PC-3 (cell line): Measurements from ENCODE around the gene RELL1. TPM values are rescaled to one million over a fixed set of nuclear protein-coding genes. Genes with fewer than 3 reads are reported as not detected.

Experiments used
- ATAC-seq: fragments of 200-7000 bp; cut with Tn5 transposase; 2 replicates; pipeline ENCODE4 v1.9.1; 2020; ENCODE audit warnings: mild to moderate bottlenecking, moderate library complexity
- BruUV-seq: library from RNA; stranded (reverse); fragments of 400-500 nt; replicated peaks from 2 replicates; lab custom pipeline; 2021; lab: Mats Ljungman, UMichigan
- CTCF ChIA-PET: fragments of 300-600 bp; sonication (Branson Sonifier 250); formaldehyde crosslinking; loops from one replicate; lab custom pipeline; 2022; ENCODE audit warnings: antibody characterized with exemption; lab: Charles Lee
- POLR2A ChIA-PET: fragments of 300-600 bp; sonication (Branson Sonifier 250); formaldehyde crosslinking; loops from one replicate; lab custom pipeline; 2022; ENCODE audit warnings: antibody characterized with exemption; ENCODE audit not compliant: unreplicated experiment; lab: Charles Lee
- DNase-seq: peaks from one replicate; pipeline ENCODE4 v3.0.0-alpha.2; 2015
- H2AFZ ChIP-seq: fragments of 300-600 bp; sonication (generic); 2 replicates; pipeline ENCODE4 v1.6.0; 2016; ENCODE audit warnings: antibody characterized with exemption, low read length
- H3F3A ChIP-seq: fragments of 300-600 bp; sonication (generic); one replicate; pipeline ENCODE4 v1.6.0; 2017; ENCODE audit warnings: antibody characterized with exemption, low read length, control low read depth, mild to moderate bottlenecking; ENCODE audit not compliant: unreplicated experiment
- H3K27ac ChIP-seq: fragments of 300-600 bp; sonication (generic); 2 replicates; pipeline ENCODE4 v1.5.1; 2016; ENCODE audit warnings: mild to moderate bottlenecking, low read length
- H3K27me3 ChIP-seq: fragments of 300-600 bp; sonication (generic); 2 replicates; pipeline ENCODE4 v1.6.1; 2016; ENCODE audit warnings: low read length, mixed read lengths
- H3K36me3 ChIP-seq: fragments of 300-600 bp; sonication (generic); 2 replicates; pipeline ENCODE4 v1.6.1; 2016; ENCODE audit warnings: low read depth, mixed run types, low read length, mixed read lengths
- H3K4me1 ChIP-seq: fragments of 300-600 bp; sonication (generic); 2 replicates; pipeline ENCODE4 v1.5.1; 2016; ENCODE audit warnings: low read length; ENCODE audit not compliant: insufficient read depth
- H3K4me2 ChIP-seq: fragments of 300-600 bp; sonication (generic); 2 replicates; pipeline ENCODE4 v1.6.0; 2016; ENCODE audit warnings: low read length
- H3K4me3 ChIP-seq: fragments of 300-600 bp; sonication (generic); 2 replicates; pipeline ENCODE4 v1.5.1; 2016; ENCODE audit warnings: mild to moderate bottlenecking, low read length, mixed read lengths
- H3K79me2 ChIP-seq: fragments of 300-600 bp; sonication (generic); 2 replicates; pipeline ENCODE4 v1.6.1; 2017; ENCODE audit warnings: low read length, mixed read lengths
- H3K9ac ChIP-seq: fragments of 300-600 bp; sonication (generic); 2 replicates; pipeline ENCODE4 v1.6.0; 2016; ENCODE audit warnings: mild to moderate bottlenecking, low read length
- H3K9me2 ChIP-seq: fragments of 300-600 bp; sonication (generic); replicated peaks from 2 replicates; pipeline ENCODE4 v1.6.1; 2016; ENCODE audit warnings: mixed run types, low read length, mixed read lengths
- H3K9me3 ChIP-seq: fragments of 300-600 bp; sonication (generic); 2 replicates; pipeline ENCODE4 v1.6.1; 2016; ENCODE audit warnings: low read length, mixed read lengths
- H4K20me1 ChIP-seq: fragments of 300-600 bp; sonication (generic); 2 replicates; pipeline ENCODE4 v1.6.1; 2016; ENCODE audit warnings: low read length, mixed read lengths
- EZH2 ChIP-seq: fragments of 300-600 bp; sonication (generic); IDR thresholded peaks from one replicate; pipeline ENCODE4 v1.6.1; 2017; ENCODE audit warnings: antibody characterized with exemption, mild to moderate bottlenecking, low read length; ENCODE audit not compliant: unreplicated experiment
- EZH2phosphoT487 ChIP-seq: fragments of 300-600 bp; sonication (generic); IDR thresholded peaks from 2 replicates; pipeline ENCODE4 v1.6.1; 2018; ENCODE audit warnings: mild to moderate bottlenecking, antibody characterized with exemption, low read length, borderline replicate concordance
- intact Hi-C: fragments of 100-400 bp; cut with micrococcal nuclease; formaldehyde crosslinking; loops from 2 replicates; pipeline ENCODE4 v1.9.0; 2023
- total RNA-seq: library from RNA; depleted of rRNA; stranded (reverse); fragments of >200 nt; gene quantifications from 2 replicates; pipeline ENCODE4 v1.2.3, GENCODE V29; 2014
- TF ChIP-seq, protein P1 (sequence below): fragments of 300-600 bp; sonication (generic); conservative IDR thresholded peaks from 2 replicates; pipeline ENCODE4 v1.5.1; 2017; ENCODE audit warnings: antibody characterized with exemption, low read depth, mild to moderate bottlenecking, low read length

The RELL1 gene
- total RNA-seq, 1 experiment from 2014 or later, result 14.6 TPM

DNA sequence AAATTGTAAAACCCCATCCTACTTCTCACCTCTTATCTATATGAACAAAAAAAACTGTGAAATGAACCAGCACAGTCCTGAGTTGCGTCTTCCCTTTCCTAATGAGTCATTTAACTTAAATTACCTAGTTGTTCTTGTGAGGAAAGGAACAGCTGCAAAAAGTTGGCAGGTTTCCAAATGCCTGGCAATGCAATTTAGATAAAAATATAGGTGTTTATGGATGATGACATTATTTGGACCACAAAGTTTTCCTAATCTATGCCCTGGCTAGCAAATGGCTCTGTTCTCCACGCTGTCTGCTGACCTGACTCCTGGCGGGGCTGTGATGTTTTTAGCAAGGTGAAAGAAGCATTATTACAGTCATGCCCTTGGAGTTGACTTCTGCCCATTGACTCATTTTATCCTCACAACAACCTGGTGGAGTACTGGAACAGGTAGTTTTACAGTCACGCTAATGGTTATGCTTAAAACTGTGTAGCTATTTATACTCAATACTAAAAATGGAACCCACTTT lies 29.8 kb upstream of the RELL1 start:
- no peak overlapping the region for H3K9ac ChIP-seq
- H3K4me3 ChIP-seq, result no peak overlapping the region
- POLR2A ChIA-PET, result no interaction called here
- no peaks in the 10 kb centered on the region for H3F3A ChIP-seq
- 0 out of 2 replicates have a peak, but pooled peaks cover 5% of the 10 kb centered on the region for H3K27me3 ChIP-seq
- ATAC-seq (no peak), DNase-seq (peak; percentile 3)
- CTCF ChIA-PET, result no interaction called here
- H3K36me3 ChIP-seq, result no peaks in the 10 kb centered on the region
- no peaks in the 10 kb centered on the region for H3K79me2 ChIP-seq
- H3K27ac ChIP-seq, result no peak overlapping the region
- TF ChIP-seq, protein P1, sequence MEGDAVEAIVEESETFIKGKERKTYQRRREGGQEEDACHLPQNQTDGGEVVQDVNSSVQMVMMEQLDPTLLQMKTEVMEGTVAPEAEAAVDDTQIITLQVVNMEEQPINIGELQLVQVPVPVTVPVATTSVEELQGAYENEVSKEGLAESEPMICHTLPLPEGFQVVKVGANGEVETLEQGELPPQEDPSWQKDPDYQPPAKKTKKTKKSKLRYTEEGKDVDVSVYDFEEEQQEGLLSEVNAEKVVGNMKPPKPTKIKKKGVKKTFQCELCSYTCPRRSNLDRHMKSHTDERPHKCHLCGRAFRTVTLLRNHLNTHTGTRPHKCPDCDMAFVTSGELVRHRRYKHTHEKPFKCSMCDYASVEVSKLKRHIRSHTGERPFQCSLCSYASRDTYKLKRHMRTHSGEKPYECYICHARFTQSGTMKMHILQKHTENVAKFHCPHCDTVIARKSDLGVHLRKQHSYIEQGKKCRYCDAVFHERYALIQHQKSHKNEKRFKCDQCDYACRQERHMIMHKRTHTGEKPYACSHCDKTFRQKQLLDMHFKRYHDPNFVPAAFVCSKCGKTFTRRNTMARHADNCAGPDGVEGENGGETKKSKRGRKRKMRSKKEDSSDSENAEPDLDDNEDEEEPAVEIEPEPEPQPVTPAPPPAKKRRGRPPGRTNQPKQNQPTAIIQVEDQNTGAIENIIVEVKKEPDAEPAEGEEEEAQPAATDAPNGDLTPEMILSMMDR, result no peak
- TF ChIP-seq EZH2phosphoT487 (no peak), EZH2 (no peak)
- peaks cover 9% of the 10 kb centered on the region; the same call in 1 of the 2 replicates for H3K4me1 ChIP-seq
- no peak overlapping the region for H3K4me2 ChIP-seq
- H4K20me1 ChIP-seq, result no peaks in the 10 kb centered on the region
- H3K9me2 ChIP-seq, result no peaks in the 10 kb centered on the region
- no TSS peak for BruUV-seq
- intact Hi-C loops, result no loop called here
- H2AFZ ChIP-seq, result no peak overlapping the region
- no peaks in the 10 kb centered on the region for H3K9me3 ChIP-seq

DNA sequence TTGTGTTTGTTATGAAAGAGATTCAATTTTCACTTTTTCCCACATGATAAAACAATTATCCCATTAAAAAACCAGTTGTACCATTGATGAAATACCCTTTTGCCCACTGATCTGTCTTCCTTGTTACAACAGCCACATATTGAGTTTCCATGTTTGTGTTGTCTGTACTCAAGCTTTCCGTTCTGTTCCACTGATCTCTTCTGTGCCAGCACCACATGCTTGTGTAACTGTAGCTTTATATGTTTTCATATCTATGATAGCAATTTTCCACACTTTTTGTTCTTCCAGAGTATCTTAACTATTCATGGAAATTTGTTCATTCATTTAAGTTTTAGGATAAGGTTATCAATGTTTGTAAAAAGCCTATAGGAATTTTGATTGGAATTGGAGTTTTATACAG lies 24.3 kb upstream of the RELL1 start:
- Histone ChIP-seq H3K9me2 (no peaks in the 10 kb centered on the region), H3K9me3 (no peaks in the 10 kb centered on the region), H3K9ac (no peak overlapping the region), H3K27ac (no peak overlapping the region), H2AFZ (no peak overlapping the region), H3K4me3 (no peak overlapping the region), H3K79me2 (no peaks in the 10 kb centered on the region), H3K27me3 (0 out of 2 replicates have a peak, but pooled peaks cover 5% of the 10 kb centered on the region), H3F3A (no peaks in the 10 kb centered on the region), H3K36me3 (no peaks in the 10 kb centered on the region), H4K20me1 (no peaks in the 10 kb centered on the region), H3K4me1 (no peaks in the 10 kb centered on the region), H3K4me2 (no peak overlapping the region)
- BruUV-seq, result no TSS peak
- no peak for ATAC-seq
- intact Hi-C loops, result no loop called here
- DNase-seq, result no peak
- ChIA-PET CTCF (no interaction called here), POLR2A (no interaction called here)
- no peak for TF ChIP-seq EZH2
- TF ChIP-seq EZH2phosphoT487, result no peak
- TF ChIP-seq, protein P1, result no peak

DNA sequence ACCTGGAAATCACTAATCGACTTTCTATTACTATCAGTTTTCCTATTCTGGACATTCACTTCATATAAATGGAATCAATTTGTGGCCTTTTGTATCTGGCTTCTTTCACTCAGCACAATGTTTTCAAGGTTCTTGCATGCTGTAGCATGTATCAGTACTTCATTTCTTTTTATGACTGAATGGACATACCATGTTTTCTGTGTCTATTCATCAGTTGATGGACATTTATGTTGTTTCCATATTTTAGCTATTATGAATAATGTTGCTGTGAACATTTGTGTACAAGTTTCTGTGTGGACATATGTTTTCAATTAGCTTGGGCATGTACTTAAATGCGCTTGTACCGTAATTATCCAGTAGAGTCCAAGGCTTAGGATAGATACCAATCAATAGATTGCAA lies 19.9 kb upstream of the RELL1 start:
- POLR2A ChIA-PET, result no interaction called here
- Histone ChIP-seq H3K27ac (no peak overlapping the region), H3K9ac (no peak overlapping the region), H3K4me2 (no peak overlapping the region), H3K4me3 (no peak overlapping the region), H3K4me1 (no peaks in the 10 kb centered on the region), H3K27me3 (no peaks in the 10 kb centered on the region), H2AFZ (no peak overlapping the region), H3K9me2 (no peaks in the 10 kb centered on the region), H4K20me1 (no peaks in the 10 kb centered on the region), H3K79me2 (no peaks in the 10 kb centered on the region), H3K9me3 (no peaks in the 10 kb centered on the region), H3F3A (no peaks in the 10 kb centered on the region), H3K36me3 (no peaks in the 10 kb centered on the region)
- intact Hi-C loops, result no loop called here
- BruUV-seq, result no TSS peak
- DNase-seq, result no peak
- CTCF ChIA-PET, result no interaction called here
- TF ChIP-seq, protein P1, result no peak
- no peak for TF ChIP-seq EZH2
- no peak for ATAC-seq
